ENCODE data around the gene SMIM22. TPM values are rescaled to one million over a fixed set of nuclear protein-coding genes. Genes with fewer than 3 reads are reported as not detected.

The SMIM22 gene
- total and polyA plus RNA-seq, 2 of the 8 experiments (the other 6 are each of a cell fraction or from before 2014, with no cell fraction given) = not detected

DNA sequence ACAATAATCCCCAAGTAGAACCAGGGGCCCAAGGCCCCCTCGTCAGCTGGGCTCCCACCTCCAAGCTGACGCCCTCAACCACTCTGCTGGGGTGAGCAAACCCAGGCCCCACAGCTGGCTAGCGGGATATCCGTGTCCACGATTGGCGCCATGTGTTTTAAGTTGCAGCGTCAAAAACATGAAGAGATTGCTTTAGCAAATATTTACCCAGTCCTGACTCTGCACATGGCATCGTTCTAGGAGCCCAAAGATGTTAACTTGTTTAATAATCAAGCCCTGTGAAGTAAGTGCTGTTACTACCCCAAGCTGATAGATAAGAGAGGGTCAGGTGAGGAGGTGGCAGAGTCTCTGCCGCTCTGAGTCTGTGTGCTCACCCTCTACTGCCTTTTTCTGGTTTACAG, 6.7 kb upstream of the SMIM22 start (continued):
- TF ChIP-seq CBX8 (IDR thresholded peaks at IDR 0.05; ENCODE audit: borderline replicate concordance, low read depth, low read length) (no peak), CEBPB (IDR thresholded peaks at IDR 0.05; ENCODE audit: low read depth, low read length) (no peak)
- TF ChIP-seq, protein P1, sequence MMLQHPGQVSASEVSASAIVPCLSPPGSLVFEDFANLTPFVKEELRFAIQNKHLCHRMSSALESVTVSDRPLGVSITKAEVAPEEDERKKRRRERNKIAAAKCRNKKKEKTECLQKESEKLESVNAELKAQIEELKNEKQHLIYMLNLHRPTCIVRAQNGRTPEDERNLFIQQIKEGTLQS (IDR thresholded peaks at IDR 0.05; ENCODE audit: insufficient read depth, low read depth, low read length) = no peak
- TF ChIP-seq, protein P2, sequence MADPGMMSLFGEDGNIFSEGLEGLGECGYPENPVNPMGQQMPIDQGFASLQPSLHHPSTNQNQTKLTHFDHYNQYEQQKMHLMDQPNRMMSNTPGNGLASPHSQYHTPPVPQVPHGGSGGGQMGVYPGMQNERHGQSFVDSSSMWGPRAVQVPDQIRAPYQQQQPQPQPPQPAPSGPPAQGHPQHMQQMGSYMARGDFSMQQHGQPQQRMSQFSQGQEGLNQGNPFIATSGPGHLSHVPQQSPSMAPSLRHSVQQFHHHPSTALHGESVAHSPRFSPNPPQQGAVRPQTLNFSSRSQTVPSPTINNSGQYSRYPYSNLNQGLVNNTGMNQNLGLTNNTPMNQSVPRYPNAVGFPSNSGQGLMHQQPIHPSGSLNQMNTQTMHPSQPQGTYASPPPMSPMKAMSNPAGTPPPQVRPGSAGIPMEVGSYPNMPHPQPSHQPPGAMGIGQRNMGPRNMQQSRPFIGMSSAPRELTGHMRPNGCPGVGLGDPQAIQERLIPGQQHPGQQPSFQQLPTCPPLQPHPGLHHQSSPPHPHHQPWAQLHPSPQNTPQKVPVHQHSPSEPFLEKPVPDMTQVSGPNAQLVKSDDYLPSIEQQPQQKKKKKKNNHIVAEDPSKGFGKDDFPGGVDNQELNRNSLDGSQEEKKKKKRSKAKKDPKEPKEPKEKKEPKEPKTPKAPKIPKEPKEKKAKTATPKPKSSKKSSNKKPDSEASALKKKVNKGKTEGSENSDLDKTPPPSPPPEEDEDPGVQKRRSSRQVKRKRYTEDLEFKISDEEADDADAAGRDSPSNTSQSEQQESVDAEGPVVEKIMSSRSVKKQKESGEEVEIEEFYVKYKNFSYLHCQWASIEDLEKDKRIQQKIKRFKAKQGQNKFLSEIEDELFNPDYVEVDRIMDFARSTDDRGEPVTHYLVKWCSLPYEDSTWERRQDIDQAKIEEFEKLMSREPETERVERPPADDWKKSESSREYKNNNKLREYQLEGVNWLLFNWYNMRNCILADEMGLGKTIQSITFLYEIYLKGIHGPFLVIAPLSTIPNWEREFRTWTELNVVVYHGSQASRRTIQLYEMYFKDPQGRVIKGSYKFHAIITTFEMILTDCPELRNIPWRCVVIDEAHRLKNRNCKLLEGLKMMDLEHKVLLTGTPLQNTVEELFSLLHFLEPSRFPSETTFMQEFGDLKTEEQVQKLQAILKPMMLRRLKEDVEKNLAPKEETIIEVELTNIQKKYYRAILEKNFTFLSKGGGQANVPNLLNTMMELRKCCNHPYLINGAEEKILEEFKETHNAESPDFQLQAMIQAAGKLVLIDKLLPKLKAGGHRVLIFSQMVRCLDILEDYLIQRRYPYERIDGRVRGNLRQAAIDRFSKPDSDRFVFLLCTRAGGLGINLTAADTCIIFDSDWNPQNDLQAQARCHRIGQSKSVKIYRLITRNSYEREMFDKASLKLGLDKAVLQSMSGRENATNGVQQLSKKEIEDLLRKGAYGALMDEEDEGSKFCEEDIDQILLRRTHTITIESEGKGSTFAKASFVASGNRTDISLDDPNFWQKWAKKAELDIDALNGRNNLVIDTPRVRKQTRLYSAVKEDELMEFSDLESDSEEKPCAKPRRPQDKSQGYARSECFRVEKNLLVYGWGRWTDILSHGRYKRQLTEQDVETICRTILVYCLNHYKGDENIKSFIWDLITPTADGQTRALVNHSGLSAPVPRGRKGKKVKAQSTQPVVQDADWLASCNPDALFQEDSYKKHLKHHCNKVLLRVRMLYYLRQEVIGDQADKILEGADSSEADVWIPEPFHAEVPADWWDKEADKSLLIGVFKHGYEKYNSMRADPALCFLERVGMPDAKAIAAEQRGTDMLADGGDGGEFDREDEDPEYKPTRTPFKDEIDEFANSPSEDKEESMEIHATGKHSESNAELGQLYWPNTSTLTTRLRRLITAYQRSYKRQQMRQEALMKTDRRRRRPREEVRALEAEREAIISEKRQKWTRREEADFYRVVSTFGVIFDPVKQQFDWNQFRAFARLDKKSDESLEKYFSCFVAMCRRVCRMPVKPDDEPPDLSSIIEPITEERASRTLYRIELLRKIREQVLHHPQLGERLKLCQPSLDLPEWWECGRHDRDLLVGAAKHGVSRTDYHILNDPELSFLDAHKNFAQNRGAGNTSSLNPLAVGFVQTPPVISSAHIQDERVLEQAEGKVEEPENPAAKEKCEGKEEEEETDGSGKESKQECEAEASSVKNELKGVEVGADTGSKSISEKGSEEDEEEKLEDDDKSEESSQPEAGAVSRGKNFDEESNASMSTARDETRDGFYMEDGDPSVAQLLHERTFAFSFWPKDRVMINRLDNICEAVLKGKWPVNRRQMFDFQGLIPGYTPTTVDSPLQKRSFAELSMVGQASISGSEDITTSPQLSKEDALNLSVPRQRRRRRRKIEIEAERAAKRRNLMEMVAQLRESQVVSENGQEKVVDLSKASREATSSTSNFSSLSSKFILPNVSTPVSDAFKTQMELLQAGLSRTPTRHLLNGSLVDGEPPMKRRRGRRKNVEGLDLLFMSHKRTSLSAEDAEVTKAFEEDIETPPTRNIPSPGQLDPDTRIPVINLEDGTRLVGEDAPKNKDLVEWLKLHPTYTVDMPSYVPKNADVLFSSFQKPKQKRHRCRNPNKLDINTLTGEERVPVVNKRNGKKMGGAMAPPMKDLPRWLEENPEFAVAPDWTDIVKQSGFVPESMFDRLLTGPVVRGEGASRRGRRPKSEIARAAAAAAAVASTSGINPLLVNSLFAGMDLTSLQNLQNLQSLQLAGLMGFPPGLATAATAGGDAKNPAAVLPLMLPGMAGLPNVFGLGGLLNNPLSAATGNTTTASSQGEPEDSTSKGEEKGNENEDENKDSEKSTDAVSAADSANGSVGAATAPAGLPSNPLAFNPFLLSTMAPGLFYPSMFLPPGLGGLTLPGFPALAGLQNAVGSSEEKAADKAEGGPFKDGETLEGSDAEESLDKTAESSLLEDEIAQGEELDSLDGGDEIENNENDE (IDR thresholded peaks at IDR 0.05; ENCODE audit: insufficient replicate concordance, low read length) = no peak

Measured in H1 (cell line).